Esophagus muscularis mucosa (tissue), 3 donors: ENCODE results near the gene ETFA.

Experiments
- POLR2A ChIP-seq: fragments of 450-650 bp; IDR thresholded peaks from one replicate; pipeline ENCODE4 v1.6.1; 2017; ENCODE audit warnings: antibody characterized with exemption, moderate library complexity, mild to moderate bottlenecking, low read depth
- POLR2AphosphoS5 ChIP-seq, 2 donors: sonication (generic); formaldehyde crosslinking; IDR thresholded peaks; one replicate each; pipeline ENCODE4 v1.6.1; 2017; ENCODE audit warnings: antibody characterized with exemption in 2 of 2
- TF ChIP-seq, protein P1 (sequence below), 3 experiments: fragments of 200-600 bp in 2 of 3; fragments of 450-650 bp in 1 of 3; sonication (generic) in 2 of 3; IDR thresholded peaks; one replicate each; pipeline ENCODE4 v1.5.1; 2017 to 2019; ENCODE audit warnings: antibody characterized with exemption in 3 of 3, mild to moderate bottlenecking in 2 of 3, moderate library complexity in 1 of 3

DNA sequence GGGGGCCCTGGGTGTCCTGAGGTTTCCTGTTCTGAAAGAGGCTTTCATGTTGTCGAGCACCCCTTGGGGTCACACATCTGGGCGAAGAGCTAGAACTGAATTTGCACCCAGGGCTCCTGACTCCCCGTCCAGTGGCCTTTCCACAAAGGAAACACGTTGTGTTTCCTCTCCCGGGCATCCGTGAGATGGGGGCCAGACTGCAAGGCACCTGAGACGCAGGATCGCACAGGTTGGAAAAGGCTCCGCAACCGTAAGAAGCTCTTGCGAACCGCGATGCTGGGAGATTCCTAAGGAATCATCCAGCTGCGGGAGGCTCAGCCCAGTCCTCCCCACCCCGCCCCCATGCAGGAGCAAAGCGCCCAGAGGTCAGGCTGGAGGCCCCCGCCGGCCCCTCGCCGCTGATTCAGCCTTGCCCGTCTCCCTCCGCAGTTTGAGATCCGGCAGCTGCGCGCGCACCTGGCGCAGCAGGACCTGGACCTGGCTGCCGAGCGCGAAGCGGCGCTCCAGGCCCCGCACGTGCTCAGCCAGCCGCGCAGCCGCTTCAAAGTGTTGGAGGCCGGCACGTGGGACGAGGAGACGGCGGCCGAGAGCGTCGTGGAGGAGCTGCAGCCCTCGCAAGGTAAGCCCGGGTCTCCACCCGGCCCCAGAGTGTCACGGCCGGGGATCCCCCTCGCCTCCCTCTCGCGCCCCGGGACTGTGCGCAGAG lies 119.6 kb downstream of the ETFA start:
- TF ChIP-seq POLR2AphosphoS5 (IDR thresholded peaks at IDR 0.05) (no peak), POLR2A (no peak)
- TF ChIP-seq, protein P1, sequence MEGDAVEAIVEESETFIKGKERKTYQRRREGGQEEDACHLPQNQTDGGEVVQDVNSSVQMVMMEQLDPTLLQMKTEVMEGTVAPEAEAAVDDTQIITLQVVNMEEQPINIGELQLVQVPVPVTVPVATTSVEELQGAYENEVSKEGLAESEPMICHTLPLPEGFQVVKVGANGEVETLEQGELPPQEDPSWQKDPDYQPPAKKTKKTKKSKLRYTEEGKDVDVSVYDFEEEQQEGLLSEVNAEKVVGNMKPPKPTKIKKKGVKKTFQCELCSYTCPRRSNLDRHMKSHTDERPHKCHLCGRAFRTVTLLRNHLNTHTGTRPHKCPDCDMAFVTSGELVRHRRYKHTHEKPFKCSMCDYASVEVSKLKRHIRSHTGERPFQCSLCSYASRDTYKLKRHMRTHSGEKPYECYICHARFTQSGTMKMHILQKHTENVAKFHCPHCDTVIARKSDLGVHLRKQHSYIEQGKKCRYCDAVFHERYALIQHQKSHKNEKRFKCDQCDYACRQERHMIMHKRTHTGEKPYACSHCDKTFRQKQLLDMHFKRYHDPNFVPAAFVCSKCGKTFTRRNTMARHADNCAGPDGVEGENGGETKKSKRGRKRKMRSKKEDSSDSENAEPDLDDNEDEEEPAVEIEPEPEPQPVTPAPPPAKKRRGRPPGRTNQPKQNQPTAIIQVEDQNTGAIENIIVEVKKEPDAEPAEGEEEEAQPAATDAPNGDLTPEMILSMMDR (IDR thresholded peaks at IDR 0.05) = no peak
